ENCODE measurements around the gene MSL2.
"Not testable (repeated sequence)": the region's sequence is repeated elsewhere in the genome, so short reads cannot be mapped to it uniquely, and the experiment has no call there.

DNA sequence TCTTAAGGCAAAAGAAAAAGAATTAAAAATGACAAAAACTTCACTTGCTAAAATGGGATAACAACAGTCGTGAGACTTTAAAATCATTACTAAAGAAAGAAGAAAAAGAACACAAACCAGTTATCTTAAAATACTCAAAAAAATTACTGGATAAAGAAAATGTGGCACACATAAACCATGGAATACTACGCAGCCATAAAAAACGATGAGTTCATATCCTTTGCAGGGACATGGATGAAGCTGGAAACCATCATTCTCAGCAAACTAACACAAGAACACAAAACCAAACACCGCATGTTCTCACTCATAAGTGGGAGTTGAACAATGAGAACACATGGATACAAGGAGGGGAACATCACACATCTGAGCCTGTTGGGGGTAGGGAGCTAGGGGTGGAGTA, 27.9 kb downstream of the MSL2 start:
- not testable (repeated sequence) for TF ChIP-seq POLR2AphosphoS5, POLR2A (IDR thresholded peaks at IDR 0.05)
- TF ChIP-seq, protein P1, sequence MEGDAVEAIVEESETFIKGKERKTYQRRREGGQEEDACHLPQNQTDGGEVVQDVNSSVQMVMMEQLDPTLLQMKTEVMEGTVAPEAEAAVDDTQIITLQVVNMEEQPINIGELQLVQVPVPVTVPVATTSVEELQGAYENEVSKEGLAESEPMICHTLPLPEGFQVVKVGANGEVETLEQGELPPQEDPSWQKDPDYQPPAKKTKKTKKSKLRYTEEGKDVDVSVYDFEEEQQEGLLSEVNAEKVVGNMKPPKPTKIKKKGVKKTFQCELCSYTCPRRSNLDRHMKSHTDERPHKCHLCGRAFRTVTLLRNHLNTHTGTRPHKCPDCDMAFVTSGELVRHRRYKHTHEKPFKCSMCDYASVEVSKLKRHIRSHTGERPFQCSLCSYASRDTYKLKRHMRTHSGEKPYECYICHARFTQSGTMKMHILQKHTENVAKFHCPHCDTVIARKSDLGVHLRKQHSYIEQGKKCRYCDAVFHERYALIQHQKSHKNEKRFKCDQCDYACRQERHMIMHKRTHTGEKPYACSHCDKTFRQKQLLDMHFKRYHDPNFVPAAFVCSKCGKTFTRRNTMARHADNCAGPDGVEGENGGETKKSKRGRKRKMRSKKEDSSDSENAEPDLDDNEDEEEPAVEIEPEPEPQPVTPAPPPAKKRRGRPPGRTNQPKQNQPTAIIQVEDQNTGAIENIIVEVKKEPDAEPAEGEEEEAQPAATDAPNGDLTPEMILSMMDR (IDR thresholded peaks at IDR 0.05 in 8 of 11, conservative IDR thresholded peaks at IDR 0.05 in 3 of 11), result not testable (repeated sequence)
